ENCODE measurements around the gene THAP4.
"Not testable (repeated sequence)": the region's sequence is repeated elsewhere in the genome, so short reads cannot be mapped to it uniquely, and the experiment has no call there.

The THAP4 gene

DNA sequence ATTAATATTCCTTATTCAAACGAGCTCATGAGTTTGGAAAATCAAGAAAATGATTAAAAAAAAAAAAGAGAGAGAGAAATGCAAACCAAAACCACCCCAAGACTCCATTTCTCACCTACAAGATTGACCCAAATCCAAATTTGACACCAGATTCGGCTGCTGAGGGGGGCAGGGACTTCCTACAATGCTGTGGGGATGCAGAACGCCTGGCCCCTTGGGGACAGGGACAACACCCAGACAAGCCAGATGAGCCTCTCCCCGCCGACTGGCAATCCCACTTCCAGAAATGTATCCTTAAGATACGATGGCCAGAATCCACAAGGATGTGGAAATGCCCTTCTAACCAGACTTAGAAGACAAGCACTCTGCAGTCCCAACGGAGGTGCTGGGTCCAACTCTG lies 57.7 kb downstream of the THAP4 start:
- no peak for DNase-seq

GRCh38 chr2:241577413-241578122 lies 59.4 kb downstream of the THAP4 start:
- no peak for DNase-seq

GRCh38 chr2:241576293-241576654 lies 60.7 kb downstream of the THAP4 start:
- DNase-seq = no peak

GRCh38 chr2:241575624-241576292 lies 61.2 kb downstream of the THAP4 start:
- no peak for DNase-seq

DNA sequence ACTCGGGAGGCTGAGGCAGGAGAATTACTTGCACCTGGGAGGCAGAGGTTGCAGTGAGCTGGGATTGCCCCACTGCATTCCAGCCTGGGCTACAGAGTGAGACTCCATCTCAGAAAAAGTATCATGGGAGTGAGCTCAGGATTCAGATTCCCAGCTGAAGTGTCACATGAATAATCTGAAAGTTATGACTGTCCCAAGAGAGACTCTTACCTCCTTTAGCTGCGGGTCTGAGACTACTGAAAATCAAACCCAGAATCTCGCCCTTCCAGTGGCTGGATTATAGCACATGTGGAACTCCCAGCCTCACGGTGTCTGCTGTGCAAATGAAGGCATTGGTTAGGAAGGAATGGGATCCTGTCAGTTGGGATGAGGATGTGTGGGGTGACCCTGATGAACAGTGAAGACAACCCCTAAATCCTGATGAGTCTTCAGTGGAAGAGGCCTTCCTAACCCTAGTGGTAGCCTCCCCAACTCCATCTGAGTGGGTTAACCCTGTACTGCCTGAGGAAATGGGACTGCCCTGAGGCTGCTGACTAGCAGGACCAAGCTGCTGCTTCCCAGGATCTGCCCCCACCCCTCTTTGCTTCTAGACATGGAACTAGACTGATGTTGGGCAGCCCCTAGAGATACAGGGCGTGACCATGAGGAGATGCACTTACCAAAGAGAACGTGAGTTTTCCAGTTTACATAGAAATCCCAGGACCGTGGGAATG lies 61.9 kb downstream of the THAP4 start:
- no peak for DNase-seq

DNA sequence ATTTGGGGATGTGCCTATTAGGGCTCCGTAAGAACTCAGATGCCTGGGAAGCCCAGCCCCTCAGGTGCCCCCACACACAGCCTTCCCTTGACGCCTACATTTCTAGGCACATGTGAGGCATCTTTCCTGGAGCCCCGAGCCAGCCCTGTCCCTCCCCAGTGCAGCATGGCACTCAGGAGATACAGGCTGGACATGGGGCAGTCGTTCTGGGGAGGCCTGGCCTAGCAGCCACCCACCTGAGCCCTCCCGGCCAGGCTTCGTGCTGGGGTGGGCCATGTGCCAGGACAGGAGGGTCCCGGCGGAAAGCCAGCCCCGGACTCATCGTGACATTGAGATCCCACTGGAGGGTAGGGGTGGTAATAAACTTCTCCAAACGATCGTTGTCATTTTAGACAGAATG lies 63.2 kb downstream of the THAP4 start:
- DNase-seq = no peak

DNA sequence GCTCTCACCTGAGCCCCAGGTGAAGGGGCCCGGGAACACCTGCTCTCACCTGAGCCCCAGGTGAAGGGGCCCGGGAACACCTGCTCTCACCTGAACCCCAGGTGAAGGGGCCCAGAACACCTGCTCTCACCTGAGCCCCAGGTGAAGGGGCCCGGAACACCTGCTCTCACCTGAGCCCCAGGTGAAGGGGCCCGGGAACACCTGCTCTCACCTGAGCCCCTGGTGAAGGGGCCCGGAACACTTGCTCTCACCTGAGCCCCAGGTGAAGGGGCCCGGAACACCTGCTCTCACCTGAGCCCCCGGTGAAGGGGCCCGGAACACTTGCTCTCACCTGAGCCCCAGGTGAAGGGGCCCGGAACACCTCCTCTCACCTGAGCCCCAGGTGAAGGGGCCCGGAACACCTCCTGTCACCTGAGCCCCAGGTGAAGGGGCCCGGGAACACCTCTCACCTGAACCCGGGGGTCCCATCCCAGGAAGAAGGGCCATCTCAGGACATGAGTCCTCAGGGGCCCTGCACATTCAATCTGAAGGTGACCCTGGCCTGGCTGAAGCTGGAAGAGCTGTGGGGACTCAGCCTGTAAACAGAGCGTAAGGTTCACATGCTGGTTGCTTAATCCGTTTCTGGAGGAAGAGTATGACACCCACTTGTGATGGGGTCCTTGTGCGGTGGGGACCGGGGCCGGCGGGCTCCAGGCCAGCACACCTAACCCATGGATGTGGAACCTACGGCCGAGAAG lies 63.9 kb downstream of the THAP4 start:
- DNase-seq = not testable (repeated sequence)

- no peak for DNase-seq
These were observed 64.9 kb downstream of the THAP4 start for GRCh38 chr2:241571821-241572620.

DNA sequence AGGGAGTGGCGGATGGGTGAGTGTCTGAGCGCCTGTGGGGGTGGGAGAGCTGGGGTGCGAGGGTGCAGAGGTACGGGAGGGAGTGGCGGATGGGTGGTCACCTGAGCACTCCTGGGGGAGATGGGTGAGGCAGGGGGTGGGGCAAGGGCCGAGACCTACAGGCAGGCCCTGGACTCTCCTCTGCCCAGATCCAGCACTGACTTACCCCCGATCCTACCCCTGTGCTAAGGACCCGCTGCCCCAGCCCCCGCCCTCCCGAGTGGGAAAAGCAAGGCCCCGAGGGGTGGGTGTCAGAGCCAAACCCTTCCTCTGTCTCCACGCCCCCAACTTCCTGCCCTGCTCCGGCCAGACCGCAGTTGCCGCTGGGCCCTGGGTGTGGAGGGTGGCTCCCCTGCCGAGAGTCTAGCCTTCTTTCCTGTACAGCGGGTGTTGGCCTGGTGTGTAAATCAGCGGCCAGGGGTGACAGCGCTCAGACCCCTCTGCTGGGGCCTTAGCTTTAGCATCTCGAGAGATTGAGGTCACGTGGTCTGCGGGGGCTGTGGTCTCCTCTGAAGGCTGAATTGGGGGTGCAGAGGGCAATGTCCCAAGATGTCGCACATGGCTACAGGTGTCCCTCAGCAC lies 65.9 kb downstream of the THAP4 start:
- no peak for DNase-seq

- DNase-seq = no peak
These were observed 67.1 kb downstream of the THAP4 start for GRCh38 chr2:241569831-241570281.

DNA sequence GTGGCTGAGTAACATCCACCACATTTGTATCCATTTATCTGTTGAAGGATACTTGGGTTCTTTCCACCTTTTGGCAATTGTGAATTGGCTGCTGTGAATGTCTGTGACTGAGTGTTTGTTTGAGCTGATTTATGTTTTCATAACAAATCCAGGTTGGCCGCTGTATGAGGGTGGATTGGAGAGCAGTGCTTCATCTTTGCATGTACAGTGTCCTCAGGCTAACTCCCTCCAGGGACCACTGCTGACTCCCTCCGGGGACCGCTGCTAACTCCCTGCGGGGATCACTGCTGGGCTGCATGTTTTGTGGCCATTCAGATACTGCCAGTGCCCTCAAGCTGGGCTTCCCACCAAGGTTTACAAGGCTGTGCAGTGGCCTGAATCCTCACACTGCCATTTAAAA lies 68.2 kb downstream of the THAP4 start:
- peak in 1 of 2 experiments; percentile 6 for DNase-seq

GRCh38 chr2:241567776-241568175 lies 69.2 kb downstream of the THAP4 start:
- DNase-seq = no peak

- DNase-seq = not testable (repeated sequence)
These were observed 69.7 kb downstream of the THAP4 start for GRCh38 chr2:241567266-241567665.

- DNase-seq = no peak
These were observed 70.5 kb downstream of the THAP4 start for GRCh38 chr2:241566468-241566867.

- DNase-seq = not testable (repeated sequence)
These were observed 70.9 kb downstream of the THAP4 start for GRCh38 chr2:241566021-241566420.

GRCh38 chr2:241565411-241565810 lies 71.5 kb downstream of the THAP4 start:
- DNase-seq = no peak

DNA sequence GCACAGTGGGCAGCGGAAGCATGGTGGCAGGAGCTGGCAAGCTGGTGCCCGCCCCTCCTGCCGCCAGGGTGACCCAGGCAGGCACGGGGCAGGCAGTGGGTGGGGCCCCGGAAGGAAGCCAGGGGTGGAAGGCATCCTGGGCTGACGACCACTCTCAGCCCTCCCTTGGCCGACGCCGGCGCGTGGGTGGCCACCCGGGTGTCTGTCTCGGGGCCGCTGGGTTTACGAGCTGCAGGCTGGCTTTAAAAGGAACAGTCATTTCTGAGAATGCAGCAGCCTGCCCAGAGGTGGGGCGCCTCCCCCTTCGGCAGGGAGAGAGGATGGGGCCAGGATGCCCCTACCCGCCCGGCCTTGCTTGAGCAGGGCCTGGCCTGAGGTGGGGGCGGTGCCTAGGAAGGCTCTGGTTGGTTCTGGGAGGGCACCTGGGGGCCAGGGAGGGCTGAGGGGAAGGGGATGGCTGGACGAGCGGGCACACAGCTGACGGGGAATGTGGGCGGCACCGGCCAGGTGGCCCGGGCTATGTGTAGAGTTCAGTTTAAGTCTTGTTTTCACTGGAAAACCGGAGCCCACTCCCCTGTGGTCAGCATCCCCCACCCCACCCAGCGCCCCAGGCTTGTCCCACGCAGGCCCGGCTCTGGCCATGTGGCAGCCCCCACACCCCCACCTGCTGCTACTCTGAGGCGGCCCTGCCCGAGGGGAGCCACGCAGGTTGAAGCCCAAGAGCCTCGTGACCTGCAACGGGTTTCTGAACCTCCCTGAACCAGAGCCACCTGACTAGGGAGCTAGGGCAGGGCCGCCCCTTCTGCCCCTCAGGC lies 72.2 kb downstream of the THAP4 start:
- DNase-seq = no peak

DNA sequence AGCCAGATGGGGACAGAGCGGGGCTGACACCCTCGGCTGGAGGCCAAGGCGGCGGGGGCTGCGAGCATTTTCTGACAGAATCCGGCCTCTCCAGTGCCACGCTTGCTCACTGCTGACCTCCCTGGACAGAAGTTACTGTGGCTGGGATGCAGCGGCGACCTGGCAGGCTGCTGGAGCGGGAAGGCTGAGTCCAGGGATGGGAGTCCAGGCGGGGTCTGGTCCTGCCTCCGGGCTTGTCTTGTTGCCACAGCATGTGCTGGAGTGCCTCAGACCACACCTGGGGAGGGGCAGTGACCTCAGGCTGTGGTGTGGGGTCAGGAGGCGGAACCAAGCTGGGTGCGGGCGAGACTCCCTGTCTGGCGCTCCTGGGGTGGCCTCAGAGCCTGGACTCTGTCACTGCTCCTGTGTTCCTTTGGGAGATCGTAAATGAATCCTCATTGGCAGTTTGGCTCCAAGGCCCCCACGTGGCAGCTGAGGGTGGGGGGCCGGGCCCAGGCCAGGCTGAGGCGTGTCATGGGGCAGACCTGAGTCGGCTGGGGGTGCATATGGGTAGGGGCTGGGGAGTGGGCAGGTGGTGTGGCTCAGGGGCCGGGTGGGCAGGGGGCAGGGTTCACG lies 72.9 kb downstream of the THAP4 start:
- DNase-seq = no peak

- no peak for DNase-seq
These were observed 73.4 kb downstream of the THAP4 start for GRCh38 chr2:241563571-241563980.

DNA sequence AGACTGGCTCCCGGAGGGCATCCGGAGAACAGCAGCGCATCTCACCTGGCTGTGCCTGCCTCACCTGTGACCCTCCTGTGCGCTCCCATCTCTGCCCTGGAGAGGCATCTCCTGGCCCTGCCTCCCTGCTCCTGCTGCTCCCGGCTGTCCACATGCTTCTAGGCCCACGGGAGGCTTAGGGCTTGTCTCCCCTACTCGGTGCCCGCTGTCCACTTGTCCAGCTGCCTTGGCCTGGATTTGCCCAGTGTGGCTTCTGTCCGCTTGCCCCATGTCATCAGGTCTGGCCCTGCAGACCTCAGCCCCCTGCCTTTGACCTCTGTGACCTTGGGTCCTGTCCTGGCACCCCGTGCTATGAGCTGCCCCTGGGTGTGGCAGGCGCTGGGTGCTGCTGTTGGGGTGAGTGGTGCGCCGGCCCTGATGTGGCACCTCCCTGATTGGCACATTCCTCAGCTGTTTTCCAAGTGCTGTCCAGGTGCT lies 73.9 kb downstream of the THAP4 start:
- DNase-seq = no peak

Measured in NCI-H2081 (cell line).